IMR-90 (cell line): ENCODE data around the gene C12orf56. TPM values are rescaled to one million over a fixed set of nuclear protein-coding genes. Genes with fewer than 3 reads are reported as not detected.

ENCODE experiments used
- ATAC-seq: fragments of 200-7000 bp; cut with Tn5 transposase; 2 replicates; pipeline ENCODE4 v1.9.1; 2020; ENCODE audit warnings: low read depth, mild to moderate bottlenecking, moderate library complexity
- BruUV-seq: library from RNA; stranded (reverse); fragments of 400-500 nt; replicated peaks from 2 replicates; lab custom pipeline; 2021; lab: Mats Ljungman, UMichigan
- CTCF ChIA-PET: fragments of 300-600 bp; formaldehyde crosslinking; extraction: SDS; loops from one replicate; lab custom pipeline; 2021; ENCODE audit warnings: antibody characterized with exemption; lab: Yijun Ruan, JAX
- POLR2A ChIA-PET: fragments of 300-600 bp; sonication (Branson Sonifier 250); formaldehyde crosslinking; loops from one replicate; lab custom pipeline; 2022; ENCODE audit warnings: antibody characterized with exemption; ENCODE audit not compliant: unreplicated experiment; lab: Charles Lee
- DNase-seq: peaks from one replicate; pipeline ENCODE4 v3.0.0; 2013
- H2AFZ ChIP-seq: replicated peaks from 2 replicates; pipeline ENCODE3; 2013; ENCODE audit warnings: low read length, mild to moderate bottlenecking; ENCODE audit not compliant: poor library complexity
- H2AK5ac ChIP-seq: 2 replicates; pipeline ENCODE4 v1.6.1; 2013; ENCODE audit warnings: low read depth, low read length, inconsistent platforms
- H2AK9ac ChIP-seq: replicated peaks from 2 replicates; pipeline ENCODE3; 2013; ENCODE audit warnings: mild to moderate bottlenecking, low read depth, low read length, moderate library complexity; ENCODE audit not compliant: poor library complexity
- H2BK120ac ChIP-seq: 2 replicates; pipeline ENCODE4 v1.6.1; 2013; ENCODE audit warnings: low read depth, low read length, inconsistent platforms
- H2BK15ac ChIP-seq: 3 replicates; pipeline ENCODE4 v1.6.1; 2013; ENCODE audit warnings: low read depth, low read length, inconsistent platforms
- H2BK20ac ChIP-seq: 2 replicates; pipeline ENCODE4 v1.6.1; 2013; ENCODE audit warnings: low read depth, mild to moderate bottlenecking, inconsistent platforms, low read length, moderate library complexity
- H2BK5ac ChIP-seq: 2 replicates; pipeline ENCODE4 v1.6.1; 2013; ENCODE audit warnings: mild to moderate bottlenecking, low read depth, low read length, inconsistent platforms; ENCODE audit not compliant: poor library complexity, severe bottlenecking
- H3K14ac ChIP-seq: replicated peaks from 2 replicates; pipeline ENCODE4 v1.6.1; 2013; ENCODE audit warnings: low read depth, low read length, inconsistent platforms
- H3K18ac ChIP-seq: 2 replicates; pipeline ENCODE4 v1.6.1; 2013; ENCODE audit warnings: low read depth, low read length, control low read depth
- H3K23ac ChIP-seq: 2 replicates; pipeline ENCODE4 v1.6.1; 2013; ENCODE audit warnings: low read depth, low read length, inconsistent platforms
- H3K27ac ChIP-seq: 2 replicates; pipeline ENCODE4 v1.5.1; 2013; ENCODE audit warnings: mild to moderate bottlenecking, control low read depth, low read length; ENCODE audit not compliant: insufficient read depth
- H3K27me3 ChIP-seq: 2 replicates; pipeline ENCODE4 v1.6.1; 2013; ENCODE audit warnings: low read length; ENCODE audit not compliant: control insufficient read depth, insufficient read depth
- H3K36me3 ChIP-seq: 2 replicates; pipeline ENCODE4 v1.6.1; 2013; ENCODE audit warnings: low read length, mixed read lengths; ENCODE audit not compliant: control insufficient read depth, insufficient read depth
- H3K4ac ChIP-seq: 2 replicates; pipeline ENCODE4 v1.6.1; 2013; ENCODE audit warnings: low read depth, low read length, inconsistent platforms
- H3K4me1 ChIP-seq: 2 replicates; pipeline ENCODE4 v1.6.1; 2013; ENCODE audit warnings: low read length, mixed read lengths; ENCODE audit not compliant: control insufficient read depth, insufficient read depth
- H3K4me2 ChIP-seq: 2 replicates; pipeline ENCODE4 v1.6.1; 2013; ENCODE audit warnings: low read depth, mild to moderate bottlenecking, control low read depth, low read length, moderate library complexity
- H3K4me3 ChIP-seq: 2 replicates; pipeline ENCODE4 v1.5.1; 2013; ENCODE audit warnings: low read depth, mild to moderate bottlenecking, control low read depth, low read length, moderate library complexity; ENCODE audit not compliant: insufficient read depth
- H3K56ac ChIP-seq: 2 replicates; pipeline ENCODE4 v1.6.1; 2013; ENCODE audit warnings: low read length, inconsistent platforms; ENCODE audit not compliant: insufficient read depth; ENCODE audit errors: extremely low read depth
- H3K79me1 ChIP-seq, 2 experiments: 2 replicates each; pipeline ENCODE4 v1.6.1; 2013; ENCODE audit warnings: low read length in 2 of 2, inconsistent platforms in 1 of 2, low read depth in 1 of 2
- H3K9ac ChIP-seq: 2 replicates; pipeline ENCODE4 v1.6.1; 2013; ENCODE audit warnings: low read depth, low read length, control low read depth
- H3K9me1 ChIP-seq: 2 replicates; pipeline ENCODE4 v1.6.1; 2013; ENCODE audit warnings: low read length, inconsistent platforms; ENCODE audit not compliant: insufficient read depth
- H3K9me3 ChIP-seq: 2 replicates; pipeline ENCODE4 v1.6.1; 2013; ENCODE audit warnings: low read length; ENCODE audit not compliant: control insufficient read depth, insufficient read depth
- H4K20me1 ChIP-seq: 2 replicates; pipeline ENCODE4 v1.6.1; 2013; ENCODE audit warnings: low read length, inconsistent platforms; ENCODE audit not compliant: insufficient read depth
- H4K5ac ChIP-seq: 2 replicates; pipeline ENCODE4 v1.6.1; 2013; ENCODE audit warnings: mild to moderate bottlenecking, low read depth, low read length, control low read depth
- H4K8ac ChIP-seq, 2 experiments: 2 replicates each; pipeline ENCODE4 v1.6.1; 2013; ENCODE audit warnings: low read depth in 2 of 2, low read length in 2 of 2, control low read depth in 1 of 2, inconsistent platforms in 1 of 2
- H4K91ac ChIP-seq: 2 replicates; pipeline ENCODE4 v1.6.1; 2013; ENCODE audit warnings: low read depth, low read length, inconsistent platforms; ENCODE audit not compliant: insufficient read depth
- CEBPB ChIP-seq: IDR thresholded peaks from 2 replicates; pipeline ENCODE4 v1.6.1; 2012; ENCODE audit warnings: low read depth, low read length, improper control_type of control experiment
- CHD1 ChIP-seq: IDR thresholded peaks from 2 replicates; pipeline ENCODE4 v1.6.1; 2012; ENCODE audit warnings: low read depth, low read length, improper control_type of control experiment
- NFE2L2 ChIP-seq: fragments of 150-350 bp; IDR thresholded peaks from 2 replicates; pipeline ENCODE4 v1.6.1; 2016; ENCODE audit warnings: low read depth, mild to moderate bottlenecking, low read length
- POLR2A ChIP-seq: IDR thresholded peaks from 2 replicates; pipeline ENCODE4 v1.6.1; 2012; ENCODE audit warnings: mild to moderate bottlenecking, low read depth, low read length
- RCOR1 ChIP-seq: IDR thresholded peaks from 2 replicates; pipeline ENCODE4 v1.6.1; 2012; ENCODE audit warnings: mild to moderate bottlenecking, low read length, improper control_type of control experiment; ENCODE audit not compliant: insufficient replicate concordance
- WGBS, 2 experiments: methylation state at CpG; one replicate each; pipeline versions ENCODE4 v1.1.5 to v1.1.7; 2013; ENCODE audit warnings: missing lambda C conversion rate in 2 of 2; ENCODE audit not compliant: insufficient read length in 1 of 2; ENCODE audit errors: extremely low coverage in 2 of 2; 5-methylcytosine and 5-hydroxymethylcytosine counted together
- dilution Hi-C: fragments of 300-500 bp; cut with HindIII; formaldehyde crosslinking; loops from one replicate; pipeline ENCODE4 v1.14.3; 2018; ENCODE audit warnings: low sequenced_read_pairs; ENCODE audit not compliant: unreplicated experiment
- in situ Hi-C: fragments of 300-500 bp; cut with MboI; formaldehyde crosslinking; loops from 3 replicates; pipeline ENCODE4 v1.14.3; 2019; ENCODE audit warnings: low sequenced_read_pairs, inconsistent platforms, mixed read lengths
- intact Hi-C: fragments of 100-400 bp; cut with micrococcal nuclease; formaldehyde crosslinking; loops from 2 replicates; pipeline ENCODE4 v1.10.0; 2022
- polyA plus RNA-seq, 3 experiments: library from polyadenylated mRNA; depleted of rRNA; stranded (reverse); fragments of >200 nt; gene quantifications; 2 replicates each; pipeline ENCODE4 v1.2.3, GENCODE V29; 2012; ENCODE audit warnings: low replicate concordance in 1 of 3
- total RNA-seq: library from RNA; depleted of rRNA; stranded (reverse); fragments of >200 nt; gene quantifications from 2 replicates; pipeline ENCODE4 v1.2.3, GENCODE V29; 2012

Gene C12orf56
- total and polyA plus RNA-seq, 2 of the 4 experiments (the other 2 are of a cell fraction): 0.09 TPM; not detected in 1

DNA sequence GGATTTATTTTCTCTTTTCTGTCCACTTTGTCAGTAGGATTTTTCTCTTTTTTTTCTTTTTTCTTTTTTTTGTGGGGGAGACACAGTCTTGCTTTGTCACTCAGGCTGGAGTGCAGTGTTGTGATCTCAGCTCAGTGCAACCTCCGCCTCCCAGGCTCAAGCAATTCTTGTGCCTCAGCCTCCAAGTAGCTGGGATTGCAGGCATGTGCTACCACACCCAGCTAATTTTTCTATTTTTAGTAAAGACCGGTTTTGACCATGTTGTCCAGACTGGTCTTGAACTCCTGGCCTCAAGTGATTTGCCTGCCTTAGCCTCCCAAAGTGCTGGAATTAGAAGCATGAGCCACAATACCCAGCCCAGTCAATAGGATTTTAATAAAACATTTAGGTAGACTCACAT, 40.3 kb upstream of the C12orf56 start:
- peaks cover 10% of the 10 kb centered on the region; the same call in 1 of the 2 replicates for H4K20me1 ChIP-seq
- no peak overlapping the region for H3K18ac ChIP-seq
- no peak overlapping the region for H2BK15ac ChIP-seq
- no peak overlapping the region for H3K4me3 ChIP-seq
- peaks cover 61% of the 10 kb centered on the region for H3K36me3 ChIP-seq
- H3K9me1 ChIP-seq: no peaks in the 10 kb centered on the region
- H4K91ac ChIP-seq: no peak overlapping the region
- peaks cover 19 to 21% of the 10 kb centered on the region in 2 experiments for H3K79me1 ChIP-seq
- ATAC-seq (no peak; the same call in 1 of the 2 replicates), DNase-seq (no peak)
- intact Hi-C loops (loop anchor here (5.0 kb wide), 1 partner anchor 66 kb away; no protein-coding TSS in a partner anchor), dilution Hi-C loops (no loop called here), in situ Hi-C loops (no loop called here)
- H3K9me3 ChIP-seq: no peaks in the 10 kb centered on the region
- H2AFZ ChIP-seq: no peak overlapping the region
- no peak overlapping the region for H4K8ac ChIP-seq
- no CpG with 5 or more reads among the region's 2 CpGs for WGBS, 2 experiments
- no peak overlapping the region for H2AK9ac ChIP-seq
- H3K56ac ChIP-seq: no peak overlapping the region
- H3K27ac ChIP-seq: no peak overlapping the region
- ChIA-PET POLR2A (no interaction called here), CTCF (no interaction called here)
- TF ChIP-seq CEBPB: no peak
- no peak for TF ChIP-seq NFE2L2
- no peak for TF ChIP-seq RCOR1
- no peak for TF ChIP-seq POLR2A
- no peak for TF ChIP-seq CHD1
- no peak overlapping the region for H2BK5ac ChIP-seq
- H3K4me2 ChIP-seq: no peak overlapping the region
- no peak overlapping the region for H3K9ac ChIP-seq
- H4K5ac ChIP-seq: no peak overlapping the region
- H3K4ac ChIP-seq: no peak overlapping the region
- no peak overlapping the region for H2BK20ac ChIP-seq
- no peak overlapping the region for H3K14ac ChIP-seq
- no peak overlapping the region for H3K23ac ChIP-seq
- no peaks in the 10 kb centered on the region for H3K27me3 ChIP-seq
- H2AK5ac ChIP-seq: no peak overlapping the region
- no peaks in the 10 kb centered on the region for H3K4me1 ChIP-seq
- BruUV-seq: no TSS peak
- no peak overlapping the region for H2BK120ac ChIP-seq
